Measurements from ENCODE around the gene HDAC4. TPM values are rescaled to one million over a fixed set of nuclear protein-coding genes. Genes with fewer than 3 reads are reported as not detected.

The HDAC4 gene
- total RNA-seq, 1 donor from 2014 or later: 65.7 TPM

- H3K36me3 ChIP-seq: no peaks in the 10 kb centered on the region
- TF ChIP-seq, protein P1, sequence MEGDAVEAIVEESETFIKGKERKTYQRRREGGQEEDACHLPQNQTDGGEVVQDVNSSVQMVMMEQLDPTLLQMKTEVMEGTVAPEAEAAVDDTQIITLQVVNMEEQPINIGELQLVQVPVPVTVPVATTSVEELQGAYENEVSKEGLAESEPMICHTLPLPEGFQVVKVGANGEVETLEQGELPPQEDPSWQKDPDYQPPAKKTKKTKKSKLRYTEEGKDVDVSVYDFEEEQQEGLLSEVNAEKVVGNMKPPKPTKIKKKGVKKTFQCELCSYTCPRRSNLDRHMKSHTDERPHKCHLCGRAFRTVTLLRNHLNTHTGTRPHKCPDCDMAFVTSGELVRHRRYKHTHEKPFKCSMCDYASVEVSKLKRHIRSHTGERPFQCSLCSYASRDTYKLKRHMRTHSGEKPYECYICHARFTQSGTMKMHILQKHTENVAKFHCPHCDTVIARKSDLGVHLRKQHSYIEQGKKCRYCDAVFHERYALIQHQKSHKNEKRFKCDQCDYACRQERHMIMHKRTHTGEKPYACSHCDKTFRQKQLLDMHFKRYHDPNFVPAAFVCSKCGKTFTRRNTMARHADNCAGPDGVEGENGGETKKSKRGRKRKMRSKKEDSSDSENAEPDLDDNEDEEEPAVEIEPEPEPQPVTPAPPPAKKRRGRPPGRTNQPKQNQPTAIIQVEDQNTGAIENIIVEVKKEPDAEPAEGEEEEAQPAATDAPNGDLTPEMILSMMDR (IDR thresholded peaks at IDR 0.05): no peak
- H3K9me3 ChIP-seq: peaks cover 7 to 10% of the 10 kb centered on the region in 2 donors
- no peak overlapping the region for H3K4me3 ChIP-seq
- no peak for DNase-seq (ENCODE audit: low spot score in 2 of 2)
- H3K4me1 ChIP-seq: peaks cover 13 to 20% of the 10 kb centered on the region in 2 donors
- intact Hi-C loops (cut with DNase I): no loop called here
- H3K27me3 ChIP-seq: no peaks in the 10 kb centered on the region
- no peak overlapping the region for H3K27ac ChIP-seq
These were observed 140.1 kb downstream of the HDAC4 start for GRCh38 chr2:239260546-239261327.

DNA sequence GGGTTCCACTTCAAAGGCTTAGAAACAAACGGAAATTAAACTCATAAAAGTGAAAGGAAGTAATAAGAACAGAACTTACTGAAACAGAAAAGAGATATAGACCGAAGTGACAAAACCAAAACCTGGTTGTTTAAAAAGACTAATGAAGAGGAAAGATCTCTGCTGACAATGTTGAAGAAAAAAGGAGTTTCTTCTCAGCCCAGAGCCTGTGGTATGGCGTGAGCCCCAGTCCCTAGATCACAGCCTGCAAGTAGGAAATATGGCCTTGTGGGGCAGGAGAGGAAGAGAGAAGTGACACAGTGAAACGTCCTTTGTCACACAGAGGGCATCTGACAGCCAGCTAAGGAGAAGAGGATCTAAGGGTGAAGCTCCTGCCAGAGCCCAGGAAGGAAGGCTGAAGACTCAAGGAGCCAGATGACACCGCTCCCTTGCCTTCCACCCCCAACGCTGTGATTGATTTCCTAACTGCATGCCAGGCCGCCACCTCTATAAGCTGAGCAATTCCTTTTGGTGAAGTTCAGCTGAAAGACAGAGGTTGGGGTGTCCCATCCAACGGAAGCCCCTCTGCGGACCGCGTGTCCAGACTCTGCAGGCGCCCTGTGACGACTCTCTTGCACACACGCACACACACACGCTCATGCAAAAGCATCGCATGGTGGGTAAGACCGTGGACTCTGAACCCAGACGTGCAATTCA lies 141.1 kb downstream of the HDAC4 start:
- no peak for DNase-seq (ENCODE audit: low spot score in 2 of 2)
- Histone ChIP-seq H3K36me3 (no peaks in the 10 kb centered on the region), H3K27ac (no peak overlapping the region), H3K27me3 (no peaks in the 10 kb centered on the region), H3K4me1 (peaks cover 7 to 10% of the 10 kb centered on the region in 2 donors), H3K9me3 (peaks cover 7 to 10% of the 10 kb centered on the region in 2 donors), H3K4me3 (no peak overlapping the region)
- intact Hi-C loops (cut with DNase I): no loop called here
- TF ChIP-seq, protein P1 (IDR thresholded peaks at IDR 0.05): no peak

- TF ChIP-seq, protein P1 (IDR thresholded peaks at IDR 0.05): no peak
- no peak overlapping the region for H3K27ac ChIP-seq
- H3K4me3 ChIP-seq: no peak overlapping the region
- no peak for DNase-seq (ENCODE audit: low spot score in 2 of 2)
- intact Hi-C loops (cut with DNase I): no loop called here
- no peaks in the 10 kb centered on the region for H3K27me3 ChIP-seq
- peaks cover under 1 to 4% of the 10 kb centered on the region in 2 donors for H3K4me1 ChIP-seq
- peaks cover 7 to 10% of the 10 kb centered on the region in 2 donors for H3K9me3 ChIP-seq
- no peaks in the 10 kb centered on the region for H3K36me3 ChIP-seq
These were observed 141.6 kb downstream of the HDAC4 start for GRCh38 chr2:239259173-239259572.

DNA sequence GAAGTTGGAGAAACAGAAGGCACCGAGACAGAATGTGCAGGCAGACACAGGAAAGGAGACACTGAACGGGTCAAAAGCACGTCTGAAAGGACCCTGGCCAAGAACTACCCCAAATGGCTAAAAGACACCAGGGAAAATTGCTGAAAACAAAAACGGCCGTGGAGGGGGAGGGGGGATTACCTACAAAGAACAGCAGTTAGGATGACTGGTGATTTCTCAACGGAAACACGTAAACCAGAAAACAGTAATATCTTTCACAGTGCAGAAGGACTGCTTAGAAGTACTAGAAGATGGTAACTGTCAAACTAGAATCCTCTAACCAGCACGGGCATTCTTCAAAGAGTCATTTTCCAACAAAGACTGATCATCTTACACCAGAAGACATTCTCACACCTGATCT lies 142.6 kb downstream of the HDAC4 start:
- no peak for DNase-seq (ENCODE audit: low spot score in 2 of 2)
- no peaks in the 10 kb centered on the region for H3K36me3 ChIP-seq
- no peak overlapping the region for H3K4me3 ChIP-seq
- H3K4me1 ChIP-seq: no peaks in the 10 kb centered on the region
- peaks cover 7 to 10% of the 10 kb centered on the region in 2 donors for H3K9me3 ChIP-seq
- TF ChIP-seq, protein P1 (IDR thresholded peaks at IDR 0.05): no peak
- no peak overlapping the region for H3K27ac ChIP-seq
- intact Hi-C loops (cut with DNase I): no loop called here
- no peaks in the 10 kb centered on the region for H3K27me3 ChIP-seq

DNA sequence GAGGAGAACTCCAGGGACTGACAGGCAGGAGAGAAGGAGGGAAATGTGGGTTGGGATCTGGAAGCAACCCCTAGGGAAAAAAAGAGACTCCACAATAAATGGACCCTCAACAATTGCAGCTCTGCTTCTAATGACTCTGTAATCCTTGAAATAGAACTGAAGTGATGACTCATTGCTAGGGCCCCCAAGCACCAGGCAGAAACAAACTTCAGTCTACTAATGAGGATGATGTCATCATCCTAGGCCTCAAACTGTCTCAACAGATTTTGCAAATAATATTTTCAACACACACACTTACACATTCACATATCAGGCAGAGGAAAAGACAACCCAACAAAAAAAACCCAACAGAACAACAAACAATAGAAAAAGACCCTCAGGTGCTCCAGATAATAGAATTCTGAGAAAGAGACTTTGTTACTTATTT lies 143.3 kb downstream of the HDAC4 start:
- DNase-seq (ENCODE audit: low spot score in 2 of 2): no peak
- intact Hi-C loops (cut with DNase I): no loop called here
- Histone ChIP-seq H3K9me3 (peaks cover 7 to 10% of the 10 kb centered on the region in 2 donors), H3K27me3 (no peaks in the 10 kb centered on the region), H3K4me1 (peaks cover under 1 to 2% of the 10 kb centered on the region in 2 donors), H3K4me3 (no peak overlapping the region), H3K36me3 (no peaks in the 10 kb centered on the region), H3K27ac (no peak overlapping the region)
- TF ChIP-seq, protein P1 (IDR thresholded peaks at IDR 0.05): no peak
